GM19351 (cell line): ENCODE measurements around the gene PPP6R3.
"Not testable (repeated sequence)": the region's sequence is repeated elsewhere in the genome, so short reads cannot be mapped to it uniquely, and the experiment has no call there.

Experiments
- ATAC-seq: cut with Tn5 transposase; IDR thresholded peaks from one replicate; pipeline ENCODE4 v1.9.1; 2021; ENCODE audit warnings: mild to moderate bottlenecking, moderate library complexity; ENCODE audit not compliant: unreplicated experiment

PPP6R3 gene

GRCh38 chr11:68433541-68433940 is 27.0 kb upstream of the PPP6R3 start:
- ATAC-seq, result no peak

- ATAC-seq, result not testable (repeated sequence)
Measured at GRCh38 chr11:68434159-68434558, 26.4 kb upstream of the PPP6R3 start.

- ATAC-seq, result no peak
Measured at GRCh38 chr11:68436162-68436888, 24.2 kb upstream of the PPP6R3 start.

GRCh38 chr11:68436985-68437926 is 23.3 kb upstream of the PPP6R3 start:
- ATAC-seq, result no peak

GRCh38 chr11:68437927-68438657 is 22.5 kb upstream of the PPP6R3 start:
- ATAC-seq, result no peak

- no peak for ATAC-seq
Measured at GRCh38 chr11:68438658-68439259, 21.8 kb upstream of the PPP6R3 start.

GRCh38 chr11:68439355-68440065 is 21.0 kb upstream of the PPP6R3 start:
- ATAC-seq, result no peak

- no peak for ATAC-seq
Measured at GRCh38 chr11:68440224-68440623, 20.3 kb upstream of the PPP6R3 start.

GRCh38 chr11:68441466-68442230 is 18.9 kb upstream of the PPP6R3 start:
- no peak for ATAC-seq

GRCh38 chr11:68442433-68442832 is 18.1 kb upstream of the PPP6R3 start:
- no peak for ATAC-seq

GRCh38 chr11:68444566-68444965 is 16.0 kb upstream of the PPP6R3 start:
- no peak for ATAC-seq

- no peak for ATAC-seq
Measured at GRCh38 chr11:68445531-68446035, 15.0 kb upstream of the PPP6R3 start.

- ATAC-seq, result no peak
Measured at GRCh38 chr11:68446046-68446725, 14.4 kb upstream of the PPP6R3 start.

- ATAC-seq, result peak; percentile 60
Measured at GRCh38 chr11:68447015-68447801, 13.3 kb upstream of the PPP6R3 start.

GRCh38 chr11:68447914-68448313 is 12.6 kb upstream of the PPP6R3 start:
- not testable (repeated sequence) for ATAC-seq

- no peak for ATAC-seq
Measured at GRCh38 chr11:68448604-68449011, 11.9 kb upstream of the PPP6R3 start.

- ATAC-seq, result no peak
Measured at GRCh38 chr11:68449951-68450350, 10.6 kb upstream of the PPP6R3 start.

GRCh38 chr11:68450711-68451110 is 9.8 kb upstream of the PPP6R3 start:
- ATAC-seq, result no peak
